ENCODE data around the gene SDK2.

The SDK2 gene

GRCh38 chr17:73352261-73352660 lies 292.0 kb downstream of the SDK2 start:
- DNase-seq = no peak

- no peak for DNase-seq
These were observed 292.5 kb downstream of the SDK2 start for GRCh38 chr17:73351764-73352163.

- no peak for DNase-seq
These were observed 293.4 kb downstream of the SDK2 start for GRCh38 chr17:73350864-73351263.

- no peak for DNase-seq
These were observed 294.6 kb downstream of the SDK2 start for GRCh38 chr17:73349647-73350046.

GRCh38 chr17:73349138-73349537 lies 295.1 kb downstream of the SDK2 start:
- no peak for DNase-seq

GRCh38 chr17:73348829-73349095 lies 295.5 kb downstream of the SDK2 start:
- DNase-seq = no peak

- DNase-seq = no peak
These were observed 296.0 kb downstream of the SDK2 start for GRCh38 chr17:73348018-73348828.

- DNase-seq = no peak
These were observed 296.9 kb downstream of the SDK2 start for GRCh38 chr17:73347351-73347750.

- no peak for DNase-seq
These were observed 297.6 kb downstream of the SDK2 start for GRCh38 chr17:73346501-73347162.

- DNase-seq = no peak
These were observed 300.3 kb downstream of the SDK2 start for GRCh38 chr17:73343739-73344454.

GRCh38 chr17:73343168-73343634 lies 301.0 kb downstream of the SDK2 start:
- no peak for DNase-seq

GRCh38 chr17:73342541-73343167 lies 301.6 kb downstream of the SDK2 start:
- DNase-seq = no peak

- DNase-seq = peak; percentile 53
These were observed 302.2 kb downstream of the SDK2 start for GRCh38 chr17:73342050-73342522.

GRCh38 chr17:73341350-73342049 lies 302.7 kb downstream of the SDK2 start:
- no peak for DNase-seq

- peak; percentile 53 for DNase-seq
These were observed 304.1 kb downstream of the SDK2 start for GRCh38 chr17:73340093-73340596.

GRCh38 chr17:73338566-73339197 lies 305.6 kb downstream of the SDK2 start:
- DNase-seq = no peak

- no peak for DNase-seq
These were observed 306.2 kb downstream of the SDK2 start for GRCh38 chr17:73338050-73338521.

- DNase-seq = no peak
These were observed 306.9 kb downstream of the SDK2 start for GRCh38 chr17:73337330-73337710.

- DNase-seq = no peak
These were observed 307.6 kb downstream of the SDK2 start for GRCh38 chr17:73336408-73337329.

- DNase-seq = no peak
These were observed 308.4 kb downstream of the SDK2 start for GRCh38 chr17:73335591-73336407.
